Right lobe of liver (tissue), 6 donors: Measurements from ENCODE around the gene ZFP36L1. TPM values are rescaled to one million over a fixed set of nuclear protein-coding genes. Genes with fewer than 3 reads are reported as not detected.

Experiments
- ATAC-seq, 4 donors: fragments of 200-7000 bp; cut with Tn5 transposase; one replicate each; pipeline ENCODE4 v1.9.1; 2020; ENCODE audit warnings: mild to moderate bottlenecking in 4 of 4, moderate library complexity in 4 of 4
- DNase-seq, 3 donors: peaks; one replicate each; pipeline ENCODE4 v3.0.0-alpha.2; 2020
- H3K27ac ChIP-seq, 3 donors: fragments of 200-600 bp; one replicate each; pipeline ENCODE4 v1.8.0; 2022
- H3K27me3 ChIP-seq, 2 donors: fragments of 200-600 bp; one replicate each; pipeline ENCODE4 v1.8.0; 2022
- H3K36me3 ChIP-seq, 4 donors: fragments of 200-600 bp; sonication (generic) in 1 of 4; one replicate each; pipeline versions ENCODE4 v1.5.1 to v1.8.0; 2017 to 2022; ENCODE audit warnings: control low read depth in 1 of 4
- H3K4me1 ChIP-seq, 4 donors: fragments of 200-600 bp; sonication (generic) in 1 of 4; one replicate each; pipeline versions ENCODE4 v1.5.1 to v1.8.0; 2017 to 2022; ENCODE audit warnings: control low read depth in 1 of 4
- H3K4me3 ChIP-seq, 3 donors: fragments of 200-600 bp; one replicate each; pipeline ENCODE4 v1.8.0; 2022
- H3K9me3 ChIP-seq, 4 donors: fragments of 200-600 bp; sonication (generic) in 1 of 4; one replicate each; pipeline versions ENCODE4 v1.5.1 to v1.8.0; 2017 to 2022; ENCODE audit warnings: control low read depth in 1 of 4
- POLR2A ChIP-seq: fragments of 450-650 bp; IDR thresholded peaks from one replicate; pipeline ENCODE4 v1.6.1; 2017; ENCODE audit warnings: antibody characterized with exemption, mild to moderate bottlenecking
- WGBS: methylation state at CpG from one replicate; pipeline ENCODE4 v1.1.6; 2018; ENCODE audit warnings: low coverage, low lambda C conversion rate; ENCODE audit not compliant: insufficient coverage; ENCODE audit errors: missing lambda C conversion rate; 5-methylcytosine and 5-hydroxymethylcytosine counted together
- intact Hi-C, 2 donors: fragments of 100-400 bp; cut with DNase I; formaldehyde crosslinking; loops; one replicate each; pipeline versions ENCODE4 v1.11.2 to v1.14.1; 2022
- total RNA-seq, 6 experiments: library from RNA; depleted of rRNA in 2 of 6; stranded (reverse); fragments of >200 nt in 2 of 6; fragmentation: NEBNext Ultra II Directional in 3 of 6; extraction: Animal tissue kit (Norgen Biotek cat#: 25700) in 3 of 6; gene quantifications; one replicate each; pipeline versions ENCODE4 v1.1.0 to v1.2.4, GENCODE V29; 2016 to 2023
- TF ChIP-seq, protein P1 (sequence below), 4 donors: fragments of 200-600 bp in 3 of 4; fragments of 450-650 bp in 1 of 4; IDR thresholded peaks; one replicate each; pipeline versions ENCODE4 v1.5.1 to v1.8.0; 2016 to 2022; ENCODE audit warnings: antibody characterized with exemption in 4 of 4, mild to moderate bottlenecking in 2 of 4
- donor health status: DM: no; HTN: yes; CAD: no.
- donor health status: DM: no; HTN: no; CAD: no.
- donor health status: DM: no; HTN: no; CAD: no.
- donor health status: DM: no; HTN: yes; CAD: no.
- donor health status: DM: no; HTN: yes; CAD: no.

ZFP36L1 gene
- total RNA-seq, 6 experiments from 2014 or later = 109 to 298 (median 218) TPM

DNA sequence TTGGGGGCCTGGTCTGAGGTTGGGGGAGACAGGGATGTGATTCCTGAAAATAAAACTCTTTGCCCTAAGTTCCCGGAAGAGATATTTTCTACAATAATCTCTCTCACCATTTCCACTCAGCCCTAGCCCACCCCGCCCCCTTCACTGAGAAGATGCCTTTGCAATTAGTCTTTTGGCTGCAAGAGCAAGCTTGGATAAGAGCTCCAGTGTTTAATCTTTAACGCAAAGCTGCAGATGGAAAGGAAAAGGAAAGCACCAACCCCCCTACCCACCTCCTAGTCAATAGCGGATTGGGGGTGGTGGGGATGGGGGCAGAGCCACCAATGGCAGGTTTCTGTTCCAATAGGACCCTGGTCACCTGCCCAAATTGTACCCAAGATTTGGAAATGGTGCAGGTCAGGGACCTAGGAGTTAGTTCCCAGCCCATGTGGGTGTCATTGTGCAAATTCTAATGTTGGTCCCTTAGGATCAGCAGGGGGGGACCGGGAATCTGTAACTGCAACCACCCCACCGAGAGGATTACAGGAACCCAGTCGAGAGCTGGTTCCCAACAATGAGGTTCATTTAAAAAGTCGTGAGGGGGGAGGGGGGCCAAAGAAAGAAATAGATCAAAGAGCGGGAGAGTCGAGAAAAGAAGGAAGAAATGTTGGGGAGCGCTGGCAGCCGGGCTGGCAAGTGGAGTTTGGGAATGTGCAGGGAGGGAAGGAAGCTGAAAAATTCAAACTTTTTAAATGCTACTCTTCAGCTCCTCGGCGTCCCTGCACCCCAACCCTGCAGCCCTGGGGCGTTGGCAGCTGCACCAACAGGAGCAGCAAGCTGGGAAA is 1.6 kb downstream of the ZFP36L1 start:
- under 1% methylated on average over 15 of the region's 15 CpGs for WGBS
- DNase-seq (no peak), ATAC-seq (no peak)
- Histone ChIP-seq H3K27me3 (no peaks in the 10 kb centered on the region), H3K36me3 (peaks cover 0 to 53% (median 22%) of the 10 kb centered on the region in 4 donors), H3K27ac (peak overlapping the region; percentile 97 to 100 (median 100)), H3K4me1 (peaks cover 0 to 19% (median 1%) of the 10 kb centered on the region in 4 donors), H3K4me3 (peak overlapping the region; percentile 90 to 95 (median 93)), H3K9me3 (no peaks in the 10 kb centered on the region)
- TF ChIP-seq, protein P1, sequence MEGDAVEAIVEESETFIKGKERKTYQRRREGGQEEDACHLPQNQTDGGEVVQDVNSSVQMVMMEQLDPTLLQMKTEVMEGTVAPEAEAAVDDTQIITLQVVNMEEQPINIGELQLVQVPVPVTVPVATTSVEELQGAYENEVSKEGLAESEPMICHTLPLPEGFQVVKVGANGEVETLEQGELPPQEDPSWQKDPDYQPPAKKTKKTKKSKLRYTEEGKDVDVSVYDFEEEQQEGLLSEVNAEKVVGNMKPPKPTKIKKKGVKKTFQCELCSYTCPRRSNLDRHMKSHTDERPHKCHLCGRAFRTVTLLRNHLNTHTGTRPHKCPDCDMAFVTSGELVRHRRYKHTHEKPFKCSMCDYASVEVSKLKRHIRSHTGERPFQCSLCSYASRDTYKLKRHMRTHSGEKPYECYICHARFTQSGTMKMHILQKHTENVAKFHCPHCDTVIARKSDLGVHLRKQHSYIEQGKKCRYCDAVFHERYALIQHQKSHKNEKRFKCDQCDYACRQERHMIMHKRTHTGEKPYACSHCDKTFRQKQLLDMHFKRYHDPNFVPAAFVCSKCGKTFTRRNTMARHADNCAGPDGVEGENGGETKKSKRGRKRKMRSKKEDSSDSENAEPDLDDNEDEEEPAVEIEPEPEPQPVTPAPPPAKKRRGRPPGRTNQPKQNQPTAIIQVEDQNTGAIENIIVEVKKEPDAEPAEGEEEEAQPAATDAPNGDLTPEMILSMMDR (IDR thresholded peaks at IDR 0.05) = no peak
- TF ChIP-seq POLR2A = no peak
- intact Hi-C loops = no loop called here

DNA sequence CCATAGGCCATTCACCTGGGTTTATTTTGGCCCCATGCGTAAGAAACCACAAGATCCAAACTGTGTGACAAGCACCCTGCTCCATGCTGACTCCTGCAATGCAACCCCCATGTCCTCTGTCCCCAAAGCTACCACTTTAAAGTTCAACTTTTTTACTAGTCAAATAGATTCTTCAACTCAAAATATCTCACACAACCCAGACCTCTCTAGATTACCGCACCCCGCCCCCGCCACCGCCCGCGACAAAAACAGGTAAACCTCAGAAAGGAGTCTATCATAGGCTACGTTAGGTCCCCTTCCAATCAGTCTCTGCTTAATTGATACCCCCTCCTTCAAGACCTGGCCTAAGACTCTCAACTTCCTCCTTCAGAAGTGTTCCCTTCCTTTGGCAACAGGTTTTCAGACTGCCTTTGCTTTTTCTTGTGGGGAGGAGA is 2.2 kb downstream of the ZFP36L1 start:
- ATAC-seq = no peak
- H3K27ac ChIP-seq = peak overlapping the region; percentile 97 to 100 (median 100)
- H3K4me1 ChIP-seq = peaks cover 0 to 20% (median 0%) of the 10 kb centered on the region in 4 donors
- H3K27me3 ChIP-seq = no peaks in the 10 kb centered on the region
- peak overlapping the region; percentile 90 to 95 (median 93) for H3K4me3 ChIP-seq
- H3K9me3 ChIP-seq = no peaks in the 10 kb centered on the region
- no peak for TF ChIP-seq POLR2A
- TF ChIP-seq, protein P1 (IDR thresholded peaks at IDR 0.05) = no peak
- peaks cover 0 to 53% (median 22%) of the 10 kb centered on the region in 4 donors for H3K36me3 ChIP-seq
- WGBS = 2% methylated on average over 8 of the region's 8 CpGs
- DNase-seq = no peak
- intact Hi-C loops = no loop called here

DNA sequence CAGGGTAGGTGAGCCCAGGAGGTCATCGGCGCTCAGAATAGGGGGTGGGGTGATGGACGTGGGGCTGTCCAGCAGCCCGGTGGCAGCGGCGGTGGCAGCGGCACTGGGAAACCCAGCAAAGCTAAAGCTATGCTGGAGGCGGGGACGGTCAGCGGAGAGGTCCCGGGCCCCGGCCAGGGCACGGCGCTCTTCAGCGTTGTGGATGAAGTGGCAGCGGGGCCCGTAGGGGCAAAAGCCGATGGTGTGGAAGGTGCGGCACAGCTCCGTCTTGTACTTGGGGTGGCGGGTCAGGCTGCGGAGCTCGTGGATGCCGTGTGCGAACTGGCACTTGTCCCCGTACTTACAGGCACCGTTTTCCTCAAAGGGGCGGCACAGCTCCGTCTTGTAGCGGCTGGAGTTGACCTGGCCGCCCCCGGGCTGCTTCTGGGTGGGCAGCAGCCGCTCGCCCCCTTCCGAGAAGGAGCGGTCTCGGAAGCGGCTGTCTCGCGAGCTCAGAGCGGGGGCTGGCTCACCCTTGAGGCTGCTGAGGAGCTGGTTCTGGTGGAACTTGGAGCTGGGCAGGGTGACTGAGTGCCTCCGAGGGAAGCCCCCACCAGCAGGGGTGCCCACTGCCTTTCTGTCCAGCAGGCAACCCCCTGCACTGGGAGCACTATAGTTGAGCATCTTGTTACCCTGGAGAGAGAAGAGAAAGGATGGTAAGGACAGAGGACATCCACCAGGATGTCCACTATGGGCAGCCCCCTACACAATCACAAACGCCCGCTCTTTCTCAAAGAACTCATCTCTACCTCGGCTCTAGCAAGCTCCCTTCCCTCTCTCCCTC is 2.8 kb downstream of the ZFP36L1 start:
- H3K4me3 ChIP-seq = peak overlapping the region; percentile 90 to 95 (median 93)
- ATAC-seq = peak in 3 of 4 donors; percentile 3 to 5 (median 3)
- no peaks in the 10 kb centered on the region for H3K27me3 ChIP-seq
- WGBS = 6% methylated on average over 11 of the region's 45 CpGs
- peak overlapping the region; percentile 97 to 100 (median 100) for H3K27ac ChIP-seq
- H3K4me1 ChIP-seq = peaks cover 0 to 26% (median 2%) of the 10 kb centered on the region in 4 donors
- TF ChIP-seq, protein P1 (IDR thresholded peaks at IDR 0.05) = no peak
- TF ChIP-seq POLR2A = no peak
- peaks cover 0 to 53% (median 22%) of the 10 kb centered on the region in 4 donors for H3K36me3 ChIP-seq
- DNase-seq = peak; percentile 61 to 82 (median 66)
- intact Hi-C loops = no loop called here
- no peaks in the 10 kb centered on the region for H3K9me3 ChIP-seq

DNA sequence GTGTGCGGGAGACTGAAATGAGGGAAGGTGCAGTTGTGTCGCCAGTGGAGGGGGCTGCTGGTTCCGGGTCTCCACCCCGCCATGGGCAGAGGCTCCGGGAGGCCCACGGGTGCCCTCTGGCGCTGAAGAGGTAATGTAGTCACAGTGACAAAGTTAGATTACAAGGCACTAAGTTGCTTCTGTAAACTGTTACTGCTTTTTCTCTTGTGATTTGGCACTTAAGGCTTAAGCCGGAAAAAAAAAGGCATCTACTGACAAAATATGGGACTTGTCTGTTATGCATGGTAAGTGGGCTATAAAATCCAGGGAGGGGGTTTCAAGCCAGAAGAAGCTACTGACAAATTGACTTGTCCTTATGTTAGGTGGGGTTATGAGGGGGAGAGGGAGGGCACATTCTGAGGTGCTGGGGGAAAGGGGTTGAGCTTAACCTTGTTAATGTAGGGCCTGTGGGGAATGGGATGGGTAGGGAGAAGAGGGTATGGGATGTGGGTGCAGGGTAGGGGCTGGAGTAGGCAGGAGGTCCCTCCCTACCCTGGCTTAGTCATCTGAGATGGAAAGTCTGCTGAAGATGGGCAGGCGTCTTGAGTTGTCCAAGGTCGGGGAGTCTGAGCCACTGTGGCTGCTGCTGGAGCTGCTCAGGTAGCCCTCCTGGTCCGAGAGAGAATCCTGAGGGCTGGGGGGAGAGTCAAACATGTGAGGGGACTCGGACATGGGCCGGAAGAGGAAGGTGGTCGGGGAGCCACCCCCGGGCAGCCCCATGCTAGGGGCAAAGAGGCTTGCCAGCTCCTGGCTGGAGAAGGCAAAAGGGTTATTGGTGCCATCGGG is 3.7 kb downstream of the ZFP36L1 start:
- Histone ChIP-seq H3K9me3 (no peaks in the 10 kb centered on the region), H3K4me1 (peaks cover 0 to 32% (median 3%) of the 10 kb centered on the region in 4 donors), H3K27me3 (no peaks in the 10 kb centered on the region), H3K36me3 (peaks cover 0 to 53% (median 22%) of the 10 kb centered on the region in 4 donors), H3K4me3 (peak overlapping the region; percentile 90 to 95 (median 93)), H3K27ac (peak overlapping the region; percentile 97 to 100 (median 100))
- 4% methylated on average over 16 of the region's 16 CpGs for WGBS
- DNase-seq (peak; percentile 86 to 90 (median 88)), ATAC-seq (peak; percentile 15 to 51 (median 20))
- TF ChIP-seq, protein P1 (IDR thresholded peaks at IDR 0.05) = peak; percentile 54 to 69 (median 60)
- TF ChIP-seq POLR2A = peak; percentile 38
- intact Hi-C loops = no loop called here
